SK-N-SH (cell line): ENCODE measurements around the gene RNASE8. TPM values are rescaled to one million over a fixed set of nuclear protein-coding genes. Genes with fewer than 3 reads are reported as not detected.

ENCODE experiments used
- CTCF ChIA-PET: fragments of 300-600, 350-600 bp; formaldehyde crosslinking; extraction: SDS; loops from one replicate; lab custom pipeline; 2021; lab: Yijun Ruan, JAX
- POLR2A ChIA-PET: fragments of 350-600 bp; sonication (Branson Sonifier 250); formaldehyde crosslinking; extraction: SDS; loops from one replicate; lab custom pipeline; 2020; ENCODE audit warnings: antibody characterized with exemption, inconsistent platforms; lab: Yijun Ruan, JAX
- DNase-seq: peaks from one replicate; pipeline ENCODE4 v3.0.0; 2012
- H2AFZ ChIP-seq: fragments of 200-600 bp; sonication (generic); 2 replicates; pipeline ENCODE4 v1.8.1; 2016; ENCODE audit warnings: antibody characterized with exemption, mild to moderate bottlenecking, low read depth
- H3F3A ChIP-seq: fragments of 200-600 bp; sonication (generic); replicated peaks from 2 replicates; pipeline ENCODE3; 2016; ENCODE audit warnings: antibody characterized with exemption, mild to moderate bottlenecking; ENCODE audit not compliant: insufficient read depth
- H3K27ac ChIP-seq, 2 experiments: fragments of 200-500 bp in 1 of 2; fragments of 200-600 bp in 1 of 2; sonication (Bioruptor generic) in 1 of 2; sonication (generic), shearing (Covaris generic) in 1 of 2; 2 replicates each; pipeline versions ENCODE4 v1.5.1 to v1.6.1; 2014 to 2016; ENCODE audit warnings: low read depth in 2 of 2, inconsistent platforms in 1 of 2, low read length in 1 of 2, mild to moderate bottlenecking in 1 of 2, mixed read lengths in 1 of 2
- H3K27me3 ChIP-seq: fragments of 200-600 bp; sonication (generic), shearing (Covaris generic); 2 replicates; pipeline ENCODE4 v1.6.1; 2016; ENCODE audit warnings: mixed run types; ENCODE audit not compliant: insufficient read depth
- H3K36me3 ChIP-seq, 2 experiments: fragments of 200-500 bp in 1 of 2; fragments of 200-600 bp in 1 of 2; sonication (Bioruptor generic) in 1 of 2; sonication (generic) in 1 of 2; replicated peaks in 1 of 2; 2 replicates each; pipeline versions ENCODE3 to v1.5.1; 2014 to 2016; ENCODE audit warnings: low read length in 1 of 2, mild to moderate bottlenecking in 1 of 2; ENCODE audit not compliant: insufficient read depth in 2 of 2, control insufficient read depth in 1 of 2
- H3K4me1 ChIP-seq, 2 experiments: fragments of 200-500 bp in 1 of 2; fragments of 200-600 bp in 1 of 2; sonication (Bioruptor generic) in 1 of 2; sonication (generic), shearing (Covaris generic) in 1 of 2; 2 replicates each; pipeline versions ENCODE4 v1.5.1 to v1.6.1; 2014 to 2016; ENCODE audit warnings: low read depth in 1 of 2, low read length in 1 of 2, mixed run types in 1 of 2; ENCODE audit not compliant: insufficient read depth in 2 of 2, control insufficient read depth in 1 of 2
- H3K4me2 ChIP-seq: fragments of 200-600 bp; sonication (generic), shearing (Covaris generic); 2 replicates; pipeline ENCODE4 v1.6.1; 2017; ENCODE audit warnings: mixed run types
- H3K4me3 ChIP-seq, 2 experiments: fragments of 200-500 bp in 1 of 2; fragments of 200-600 bp in 1 of 2; sonication (Bioruptor generic) in 1 of 2; sonication (generic), shearing (Covaris generic) in 1 of 2; 2 replicates each; pipeline versions ENCODE4 v1.5.1 to v1.8.1; 2014 to 2016; ENCODE audit warnings: low read depth in 2 of 2, inconsistent platforms in 1 of 2, low read length in 1 of 2, mild to moderate bottlenecking in 1 of 2, mixed read lengths in 1 of 2, moderate library complexity in 1 of 2
- H3K79me2 ChIP-seq: fragments of 200-600 bp; sonication (generic); 2 replicates; pipeline ENCODE4 v1.8.1; 2017; ENCODE audit warnings: mild to moderate bottlenecking; ENCODE audit not compliant: insufficient read depth
- H3K9ac ChIP-seq: fragments of 200-600 bp; sonication (generic); 2 replicates; pipeline ENCODE4 v1.6.1; 2017; ENCODE audit warnings: mixed run types
- H3K9me2 ChIP-seq: fragments of 200-600 bp; sonication (generic); 2 replicates; pipeline ENCODE4 v1.6.1; 2017; ENCODE audit warnings: mixed run types
- H3K9me3 ChIP-seq: fragments of 200-600 bp; sonication (generic); 2 replicates; pipeline ENCODE4 v1.6.1; 2017; ENCODE audit warnings: mixed run types, mild to moderate bottlenecking, moderate library complexity
- H4K20me1 ChIP-seq: fragments of 200-600 bp; sonication (generic); 2 replicates; pipeline ENCODE4 v1.6.1; 2017; ENCODE audit warnings: mild to moderate bottlenecking, mixed run types; ENCODE audit not compliant: insufficient read depth
- CTCF ChIP-seq: fragments of 200-600 bp; sonication (generic); IDR thresholded peaks from 2 replicates; pipeline ENCODE4 v1.6.1; 2017; ENCODE audit warnings: antibody characterized with exemption, mild to moderate bottlenecking, moderate library complexity
- ELF1 ChIP-seq: IDR thresholded peaks from 2 replicates; pipeline ENCODE4 v1.4.0; 2012
- EP300 ChIP-seq, 2 experiments: IDR thresholded peaks; 2 replicates each; pipeline versions ENCODE4 v1.4.0 to v1.6.1; 2012; ENCODE audit warnings: borderline replicate concordance in 1 of 2, low read depth in 1 of 2, low read length in 1 of 2
- EZH2phosphoT487 ChIP-seq: fragments of 200-600 bp; sonication (generic); IDR thresholded peaks from 2 replicates; pipeline ENCODE4 v1.6.1; 2017; ENCODE audit warnings: low read depth, mixed run types, mild to moderate bottlenecking, antibody characterized with exemption, moderate library complexity, borderline replicate concordance
- FOSL2 ChIP-seq: IDR thresholded peaks from 2 replicates; pipeline ENCODE4 v1.4.0; 2012; ENCODE audit warnings: low read depth, mild to moderate bottlenecking, moderate library complexity, borderline replicate concordance
- FOXJ3 ChIP-seq: sonication (generic); formaldehyde crosslinking; IDR thresholded peaks from 2 replicates; pipeline ENCODE4 v1.5.1; 2020; ENCODE audit warnings: mild to moderate bottlenecking, missing genetic modification reagents
- GATA2 ChIP-seq: sonication (generic); formaldehyde crosslinking; IDR thresholded peaks from 2 replicates; pipeline ENCODE4 v1.5.0; 2020; ENCODE audit warnings: mild to moderate bottlenecking, missing genetic modification reagents
- IRF3 ChIP-seq: fragments of 150-350 bp; IDR thresholded peaks from 2 replicates; pipeline ENCODE4 v1.6.1; 2016; ENCODE audit warnings: mild to moderate bottlenecking, low read depth, low read length
- MAX ChIP-seq: IDR thresholded peaks from 2 replicates; pipeline ENCODE4 v1.4.0; 2012; ENCODE audit warnings: low read depth
- MEF2A ChIP-seq: IDR thresholded peaks from 2 replicates; pipeline ENCODE4 v1.4.0; 2012; ENCODE audit warnings: low read depth, borderline replicate concordance
- MXI1 ChIP-seq: IDR thresholded peaks from 2 replicates; pipeline ENCODE4 v1.6.1; 2012; ENCODE audit warnings: mild to moderate bottlenecking, low read depth, low read length, improper control_type of control experiment
- NFIC ChIP-seq: IDR thresholded peaks from 2 replicates; pipeline ENCODE4 v1.4.0; 2012; ENCODE audit warnings: borderline replicate concordance
- NRF1 ChIP-seq: IDR thresholded peaks from 2 replicates; pipeline ENCODE4 v1.6.1; 2012; ENCODE audit warnings: low read depth, mild to moderate bottlenecking, low read length
- PBX3 ChIP-seq: IDR thresholded peaks from 2 replicates; pipeline ENCODE4; 2012
- RAD21 ChIP-seq: IDR thresholded peaks from 2 replicates; pipeline ENCODE4 v1.6.1; 2012; ENCODE audit warnings: mild to moderate bottlenecking, low read length
- RCOR1 ChIP-seq: fragments of 150-350 bp; IDR thresholded peaks from 2 replicates; pipeline ENCODE4 v1.6.1; 2017; ENCODE audit warnings: antibody characterized with exemption, low read length
- RXRA ChIP-seq: IDR thresholded peaks from 2 replicates; pipeline ENCODE4 v1.4.0; 2012; ENCODE audit warnings: low read depth, mild to moderate bottlenecking, borderline replicate concordance
- SIN3A ChIP-seq: IDR thresholded peaks from 2 replicates; pipeline ENCODE4 v1.6.1; 2012; ENCODE audit warnings: low read depth, mild to moderate bottlenecking, low read length, moderate library complexity, borderline replicate concordance
- TEAD4 ChIP-seq: IDR thresholded peaks from 2 replicates; pipeline ENCODE4 v1.4.0; 2012; ENCODE audit warnings: mild to moderate bottlenecking, borderline replicate concordance; ENCODE audit not compliant: insufficient read depth
- ZBTB33 ChIP-seq: IDR thresholded peaks from 2 replicates; pipeline ENCODE4 v1.4.0; 2012; ENCODE audit warnings: low read depth, borderline replicate concordance
- WGBS: methylation state at CpG from one replicate; pipeline ENCODE4 v1.1.6; 2017; ENCODE audit warnings: low lambda C conversion rate; 5-methylcytosine and 5-hydroxymethylcytosine counted together
- polyA plus RNA-seq, 3 experiments: library from polyadenylated mRNA; depleted of rRNA; stranded (reverse); fragments of >200 nt; gene quantifications; 2 replicates each; pipeline ENCODE4 v1.2.3, GENCODE V29; 2012

RNASE8 gene
- polyA plus RNA-seq, 1 of the 3 experiments (the other 2 are of a cell fraction) = not detected

- no peak for TF ChIP-seq CTCF
- TF ChIP-seq ZBTB33 = no peak
- no peak for TF ChIP-seq RCOR1
- no peak for TF ChIP-seq EZH2phosphoT487
- no peak for TF ChIP-seq SIN3A
- TF ChIP-seq, all 33 proteins: peak for 3
Observed at GRCh38 chr14:21103411-21103709, 45.7 kb downstream of the RNASE8 start (continued).

- Histone ChIP-seq H3K9me3 (no peaks in the 10 kb centered on the region), H3K27ac (peak overlapping the region; percentile 90 to 99), H3K9me2 (no peaks in the 10 kb centered on the region), H4K20me1 (no peaks in the 10 kb centered on the region), H3K4me1 (peaks cover 18 to 39% of the 10 kb centered on the region in 2 experiments), H3K4me3 (peak overlapping the region; percentile 82 to 86), H2AFZ (peak overlapping the region; percentile 86), H3F3A (peaks cover 18% of the 10 kb centered on the region), H3K4me2 (peak overlapping the region; percentile 96), H3K27me3 (no peaks in the 10 kb centered on the region), H3K79me2 (no peaks in the 10 kb centered on the region), H3K36me3 (no peaks in the 10 kb centered on the region), H3K9ac (peak overlapping the region; percentile 96)
- CTCF ChIA-PET = interaction anchor here (0.6 to 20.5 kb wide), 36 partner anchors 9 to 642 kb away, joined by 3 to 555 read pairs (median 6); partner anchors contain the start of genes ARHGEF40, METTL17, NDRG2 and PIP4P1
- DNase-seq = peak; percentile 92
- 4% methylated on average over 18 of the region's 62 CpGs for WGBS
- POLR2A ChIA-PET = interaction anchor here (0.7 to 2.9 kb wide), 9 partner anchors 9 to 89 kb away, joined by 3 to 14 read pairs (median 3); partner anchors contain the start of gene ARHGEF40
- no peak for TF ChIP-seq NRF1
- TF ChIP-seq MXI1 = peak; percentile 12; the same call in 1 of the 2 replicates
- TF ChIP-seq RXRA = no peak
- TF ChIP-seq TEAD4 = no peak
- TF ChIP-seq FOSL2 = peak; percentile 82; the same call in 1 of the 2 replicates
- TF ChIP-seq MEF2A = no peak
- no peak for TF ChIP-seq EZH2phosphoT487
- TF ChIP-seq IRF3 = no peak
- no peak; the same call in none of the 2 replicates for TF ChIP-seq ELF1
- TF ChIP-seq RAD21 = no peak
- TF ChIP-seq EP300 (IDR thresholded peaks at IDR 0.05; ENCODE audit: borderline replicate concordance in 1 of 2, low read depth in 1 of 2, low read length in 1 of 2) = peak in 1 of 2 experiments; percentile 82; a peak in 2 of 4 replicates
- TF ChIP-seq SIN3A = peak; percentile 77
- TF ChIP-seq GATA2 (CRISPR knock-in tag) = no peak
- peak; percentile 65 for TF ChIP-seq CTCF
- TF ChIP-seq PBX3 = peak; percentile 79
- TF ChIP-seq FOXJ3 (CRISPR knock-in tag) = no peak; the same call in 1 of the 2 replicates
- TF ChIP-seq NFIC = no peak; the same call in 1 of the 2 replicates
- 0 out of 2 replicates have a peak, but pooled peaks have one; percentile 76 for TF ChIP-seq MAX
Observed at GRCh38 chr14:21103710-21104447, 46.3 kb downstream of the RNASE8 start.
